GM21515 (cell line): Measurements from ENCODE around the gene USP17L19.
"Not testable (repeated sequence)": the region's sequence is repeated elsewhere in the genome, so short reads cannot be mapped to it uniquely, and the experiment has no call there.

ENCODE experiments used
- ATAC-seq: cut with Tn5 transposase; IDR thresholded peaks from one replicate; pipeline ENCODE4 v1.9.1; 2021; ENCODE audit not compliant: unreplicated experiment

The USP17L19 gene

GRCh38 chr4:9253078-9253477 is at the start of gene USP17L19:
USP17L19 (plus strand) TSS chr4:9253378; CDS start chr4:9253378, 0 bp downstream.
- ATAC-seq: not testable (repeated sequence)

GRCh38 chr4:9210357-9210756 is 42.8 kb upstream of the USP17L19 start, which contains the start of gene USP17L10:
USP17L10 (plus strand) TSS chr4:9210657; CDS start chr4:9210657, 0 bp downstream.
- ATAC-seq: not testable (repeated sequence)

GRCh38 chr4:9214701-9215100 is 38.5 kb upstream of the USP17L19 start:
- ATAC-seq: not testable (repeated sequence)

- not testable (repeated sequence) for ATAC-seq
Observed at GRCh38 chr4:9215105-9215504, 38.1 kb upstream of the USP17L19 start, which contains the start of gene USP17L11. USP17L11 (plus strand) TSS chr4:9215405; CDS start chr4:9215405, 0 bp downstream.

- not testable (repeated sequence) for ATAC-seq
Observed at GRCh38 chr4:9219852-9220251, 33.3 kb upstream of the USP17L19 start, which contains the start of gene USP17L12. USP17L12 (plus strand) TSS chr4:9220152; CDS start chr4:9220152, 0 bp downstream.

GRCh38 chr4:9224596-9224995 is 28.6 kb upstream of the USP17L19 start, which contains the start of gene USP17L13:
USP17L13 (plus strand) TSS chr4:9224896; CDS start chr4:9224896, 0 bp downstream.
- not testable (repeated sequence) for ATAC-seq

GRCh38 chr4:9230249-9230648 is 22.9 kb upstream of the USP17L19 start:
- not testable (repeated sequence) for ATAC-seq

GRCh38 chr4:9234085-9234484 is 19.1 kb upstream of the USP17L19 start, which contains the start of gene USP17L15:
USP17L15 (plus strand) TSS chr4:9234385; CDS start chr4:9234385, 0 bp downstream.
- ATAC-seq: not testable (repeated sequence)

- ATAC-seq: not testable (repeated sequence)
Observed at GRCh38 chr4:9238461-9238860, 14.7 kb upstream of the USP17L19 start.

GRCh38 chr4:9243579-9243978 is 9.6 kb upstream of the USP17L19 start, which contains the start of gene USP17L17:
USP17L17 (plus strand) TSS chr4:9243879; CDS start chr4:9243879, 0 bp downstream.
- not testable (repeated sequence) for ATAC-seq

GRCh38 chr4:9247953-9248680 is 5.1 kb upstream of the USP17L19 start, which contains the start of gene USP17L18:
USP17L18 (plus strand) TSS chr4:9248630; CDS start chr4:9248630, 0 bp downstream.
- not testable (repeated sequence) for ATAC-seq

GRCh38 chr4:9257824-9258223 is 4.6 kb downstream of the USP17L19 start, which contains the start of gene USP17L20:
USP17L20 (plus strand) TSS chr4:9258124; CDS start chr4:9258124, 0 bp downstream.
- not testable (repeated sequence) for ATAC-seq

- ATAC-seq: not testable (repeated sequence)
Observed at GRCh38 chr4:9262572-9262971, 9.4 kb downstream of the USP17L19 start, which contains the start of gene USP17L21. USP17L21 (plus strand) TSS chr4:9262872; CDS start chr4:9262872, 0 bp downstream.

GRCh38 chr4:9267319-9267718 is 14.1 kb downstream of the USP17L19 start, which contains the start of gene USP17L22:
USP17L22 (plus strand) TSS chr4:9267619; CDS start chr4:9267619, 0 bp downstream.
- ATAC-seq: not testable (repeated sequence)

GRCh38 chr4:9271719-9272118 is 18.5 kb downstream of the USP17L19 start:
- not testable (repeated sequence) for ATAC-seq
